T-helper 2 cell treated with Interferon-gamma antibody and Interleukin-4, amounts not matched to agents 100 ng/mL and 5 ng/mL, for 36 hours (primary cell): ENCODE measurements around the gene AIFM1. TPM values are rescaled to one million over a fixed set of nuclear protein-coding genes. Genes with fewer than 3 reads are reported as not detected.

ENCODE experiments used
- intact Hi-C: fragments of 100-400 bp; cut with micrococcal nuclease; formaldehyde crosslinking; loops from one replicate; pipeline ENCODE4 v1.15.1; 2023
- total RNA-seq: library from RNA; stranded (reverse); gene quantifications from 2 replicates; pipeline ENCODE4 v1.2.3, GENCODE V29; 2022

The AIFM1 gene
- 42.6 and 44.2 TPM in 2 replicates for total RNA-seq

DNA sequence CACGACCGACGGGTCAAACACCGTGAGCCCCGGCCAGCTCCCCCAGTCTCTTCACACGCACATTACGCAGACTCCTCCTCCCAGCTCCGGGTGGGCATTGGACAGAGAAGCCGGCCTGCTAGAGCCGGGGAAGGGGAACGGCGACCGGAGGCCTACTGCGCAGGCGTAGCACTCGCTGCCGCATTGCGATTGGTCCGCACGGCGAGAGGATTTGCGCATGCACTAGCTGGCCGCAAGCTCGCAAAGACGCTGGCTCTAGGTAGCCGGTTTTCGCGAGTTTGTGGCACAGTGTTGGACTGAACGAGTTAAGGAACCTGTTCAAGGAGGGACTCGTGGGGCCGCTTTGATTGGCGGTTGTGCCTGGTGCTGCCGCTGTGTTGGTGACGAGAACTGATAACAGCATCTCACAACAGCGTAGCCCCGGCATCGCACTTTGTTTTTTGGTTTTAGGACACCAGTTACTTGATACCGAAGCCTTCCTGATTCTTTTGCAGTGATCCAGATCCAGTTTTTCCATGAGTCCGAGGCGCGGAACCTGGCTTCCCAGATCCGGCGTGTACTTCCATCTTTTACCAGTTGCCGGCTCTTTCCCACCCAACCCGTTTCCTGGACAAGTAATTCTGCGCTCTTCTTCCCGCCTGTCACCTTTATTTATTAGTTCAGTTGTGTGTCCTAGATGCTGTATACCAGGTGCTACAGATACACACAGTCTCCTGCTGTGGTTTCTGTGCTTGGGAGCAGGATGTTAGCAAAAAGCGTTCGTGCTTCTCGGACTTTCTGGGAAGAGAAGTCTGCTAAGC lies at the start of gene AIFM1:
AIFM1 (minus strand) TSS at position 139 of the 800 bp plus-strand sequence. CDS start 185 bp downstream, outside the sequence.
- intact Hi-C loops = loop anchor here (1.0 to 5.0 kb wide), 5 partner anchors 7 to 384 kb away; partner anchors contain the start of gene BCORL1

DNA sequence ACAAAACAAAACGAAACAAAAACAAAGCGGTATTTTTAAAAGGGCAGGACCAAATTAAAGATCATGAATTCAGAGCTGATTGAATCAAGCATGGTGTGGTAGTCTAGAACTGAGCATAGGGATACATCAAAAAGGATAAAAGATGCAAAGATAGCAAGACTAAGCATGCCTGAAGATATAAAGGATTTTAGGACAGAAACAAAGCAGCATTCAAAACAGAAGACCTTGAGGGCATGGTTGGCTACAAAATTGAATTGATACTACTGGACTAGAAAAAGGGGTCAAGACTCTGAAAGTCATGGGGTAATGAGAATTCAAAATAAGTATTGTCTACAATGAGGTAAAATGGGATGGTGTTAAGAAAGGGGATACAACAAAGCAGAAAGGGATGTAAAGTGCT lies 47.7 kb upstream of the AIFM1 start:
- intact Hi-C loops = no loop called here

DNA sequence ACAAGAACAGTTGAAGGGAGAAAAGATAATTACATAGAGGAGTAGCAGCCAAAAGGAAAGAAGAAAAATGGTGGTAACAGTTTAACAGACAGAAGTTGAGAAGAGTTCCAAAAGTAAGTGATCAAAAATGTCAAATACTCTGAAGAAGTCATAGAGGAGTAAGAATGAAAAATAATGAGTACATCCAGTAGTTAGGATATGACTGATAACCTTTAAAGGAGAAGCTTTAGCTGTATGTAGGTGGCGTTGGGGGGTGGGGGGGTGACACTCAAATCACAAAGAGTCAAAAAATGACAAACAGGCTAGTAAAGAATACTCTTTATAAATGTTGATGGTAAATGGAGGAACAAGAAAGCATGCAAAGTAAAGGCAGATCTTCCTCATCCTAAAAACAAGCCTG lies 46.7 kb upstream of the AIFM1 start:
- intact Hi-C loops = no loop called here

GRCh38 chrX:130211415-130212186 lies 46.0 kb upstream of the AIFM1 start:
- intact Hi-C loops = no loop called here

- intact Hi-C loops = no loop called here
Observed at GRCh38 chrX:130204647-130205046, 39.0 kb upstream of the AIFM1 start.

- intact Hi-C loops = loop anchor here (10.0 kb wide), 1 partner anchor 593 kb away; no protein-coding TSS in a partner anchor
Observed at GRCh38 chrX:130197464-130197863, 31.8 kb upstream of the AIFM1 start.

DNA sequence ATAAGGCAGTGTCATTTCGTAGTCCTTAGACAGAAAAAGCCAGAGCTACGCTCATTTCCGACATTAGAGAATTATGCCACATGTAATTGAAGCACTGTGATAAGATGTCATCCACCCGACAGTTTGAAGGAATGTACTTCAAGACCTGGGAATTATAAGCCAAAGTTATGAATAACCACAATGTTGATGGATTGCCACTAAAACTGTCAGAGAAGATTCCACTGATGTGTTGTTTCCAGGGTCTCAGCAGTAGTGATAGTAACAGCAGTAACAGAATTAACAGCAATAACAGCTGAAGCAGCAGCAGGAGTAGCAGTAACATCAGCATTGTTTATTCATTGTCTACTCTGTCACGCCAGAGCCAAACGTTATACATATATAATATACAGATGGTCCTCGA lies 30.8 kb upstream of the AIFM1 start:
- intact Hi-C loops = loop anchor here (10.0 kb wide), 1 partner anchor 592 kb away; no protein-coding TSS in a partner anchor

- intact Hi-C loops = loop anchor here (5.0 to 10.0 kb wide), 2 partner anchors 68 to 586 kb away; no protein-coding TSS in a partner anchor
Observed at GRCh38 chrX:130190801-130191200, 25.2 kb upstream of the AIFM1 start.

- intact Hi-C loops = no loop called here
Observed at GRCh38 chrX:130186651-130187050, 21.0 kb upstream of the AIFM1 start.

DNA sequence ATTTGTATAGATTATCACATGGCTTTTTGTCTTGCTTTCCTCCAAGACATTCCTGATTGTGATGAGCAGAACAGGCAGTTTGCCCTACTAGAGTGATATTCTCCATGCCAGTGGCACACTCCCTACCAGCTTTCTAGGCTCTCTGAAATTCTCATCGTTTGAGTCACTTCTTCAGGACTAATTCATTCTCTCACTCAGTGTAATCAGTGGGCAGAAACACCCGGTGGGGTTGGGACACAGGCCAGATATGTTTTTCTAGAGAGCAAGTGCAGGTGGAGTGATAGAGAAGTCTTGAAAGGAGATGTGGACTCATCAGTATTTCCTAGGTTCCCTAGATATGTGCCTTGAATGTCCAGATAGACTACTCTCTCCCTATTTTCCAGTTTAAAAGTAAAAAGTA lies 19.2 kb upstream of the AIFM1 start:
- intact Hi-C loops = no loop called here

GRCh38 chrX:130184168-130184567 lies 18.5 kb upstream of the AIFM1 start:
- intact Hi-C loops = no loop called here

DNA sequence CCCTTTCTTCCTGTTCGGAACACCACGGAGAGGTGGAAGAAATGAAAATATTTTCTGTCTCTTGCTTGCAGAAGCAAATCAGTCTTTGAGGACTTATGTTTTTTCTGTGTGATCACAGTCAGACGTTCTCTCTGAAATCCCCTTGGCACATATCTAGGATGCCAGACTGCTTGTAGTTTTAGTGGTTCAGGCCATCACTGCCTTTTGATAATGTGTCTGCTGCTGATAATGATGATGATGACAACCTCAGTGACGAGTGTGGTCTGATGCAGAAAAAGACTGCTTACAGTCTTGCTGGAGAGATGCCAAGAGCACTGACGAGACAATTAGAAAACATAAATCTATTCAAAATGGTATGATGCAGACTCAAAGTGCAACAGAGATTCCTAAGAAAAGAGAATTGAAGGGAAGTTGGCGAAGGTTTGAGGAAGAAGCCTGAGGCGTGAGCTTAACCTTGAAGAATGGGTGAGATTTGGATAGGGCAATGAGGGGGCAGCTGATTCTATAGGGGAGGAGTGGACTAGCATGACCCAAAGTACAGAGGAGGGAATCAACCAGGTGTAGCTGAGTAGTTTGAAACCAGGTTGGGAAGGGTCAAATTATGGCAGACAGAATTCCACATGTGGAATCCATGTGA lies 14.1 kb upstream of the AIFM1 start:
- intact Hi-C loops = no loop called here

- intact Hi-C loops = no loop called here
Observed at GRCh38 chrX:130179170-130179569, 13.5 kb upstream of the AIFM1 start.

DNA sequence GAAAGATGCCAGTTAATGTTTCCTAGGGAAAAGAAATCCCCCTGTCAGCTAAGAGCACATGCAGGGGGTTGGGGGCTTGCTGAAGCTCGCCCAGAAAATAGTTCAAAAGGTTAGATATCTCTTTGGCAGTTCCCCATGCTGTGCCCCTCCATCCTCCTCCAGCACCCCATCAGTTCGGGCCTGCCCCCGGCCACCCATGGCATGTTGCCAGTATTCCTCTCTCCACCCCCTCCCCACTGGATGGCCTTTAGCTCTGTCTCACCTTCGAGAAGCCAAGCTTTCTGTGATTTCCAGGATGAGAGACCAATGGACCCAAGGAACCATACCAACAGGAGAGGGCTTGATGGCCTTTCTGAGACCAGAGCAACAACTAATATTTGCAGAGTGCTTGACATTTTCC lies 11.3 kb upstream of the AIFM1 start:
- intact Hi-C loops = no loop called here

GRCh38 chrX:130176354-130176776 lies 10.7 kb upstream of the AIFM1 start:
- intact Hi-C loops = no loop called here

GRCh38 chrX:130174937-130175336 lies 9.3 kb upstream of the AIFM1 start:
- intact Hi-C loops = loop anchor here (5.0 kb wide), 2 partner anchors 53 to 162 kb away; partner anchors contain the start of gene SLC25A14

GRCh38 chrX:130174045-130174704 lies 8.5 kb upstream of the AIFM1 start:
- intact Hi-C loops = loop anchor here (5.0 kb wide), 2 partner anchors 52 to 163 kb away; partner anchors contain the start of gene SLC25A14

DNA sequence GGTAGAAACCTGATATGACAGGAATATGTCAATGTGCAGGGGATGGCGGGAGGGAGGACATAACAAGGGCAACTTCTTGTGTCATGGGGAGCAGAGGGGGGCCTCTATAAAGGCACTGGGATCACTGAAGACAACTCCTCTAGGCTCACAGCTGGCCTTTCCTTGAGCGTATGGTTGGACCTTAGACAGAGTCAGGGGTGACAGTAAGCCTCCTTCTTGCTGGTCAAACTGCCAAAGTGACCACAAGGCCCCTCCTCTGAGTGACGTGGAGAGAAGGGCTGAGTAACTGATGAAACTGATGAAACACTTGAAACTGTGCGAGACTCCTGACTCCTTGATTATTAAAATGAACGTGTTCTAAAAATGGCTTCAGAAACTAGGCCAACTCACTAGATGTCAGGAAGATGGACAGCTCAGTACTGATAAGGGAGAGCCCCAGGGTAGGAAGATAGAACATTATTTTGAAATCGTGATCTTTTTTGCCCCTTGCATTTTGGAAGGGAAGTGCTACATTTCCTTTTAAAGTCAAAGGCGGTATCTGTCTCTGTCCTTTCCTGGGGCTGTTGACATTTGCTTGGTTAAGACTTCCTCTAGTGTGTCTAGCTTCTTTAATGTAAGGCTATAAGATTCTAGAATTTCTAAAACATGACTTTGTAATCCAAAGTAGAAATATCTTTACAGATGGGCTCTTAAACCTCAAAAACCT lies 7.7 kb upstream of the AIFM1 start:
- intact Hi-C loops = loop anchor here (1.0 to 5.0 kb wide), 3 partner anchors 8 to 164 kb away; partner anchors contain the start of genes AIFM1 and SLC25A14

- intact Hi-C loops = loop anchor here (5.0 kb wide), 2 partner anchors 50 to 165 kb away; partner anchors contain the start of gene SLC25A14
Observed at GRCh38 chrX:130172127-130172845, 6.6 kb upstream of the AIFM1 start.
